HCT116 (cell line): ENCODE results near the gene CACNG8. TPM values are rescaled to one million over a fixed set of nuclear protein-coding genes. Genes with fewer than 3 reads are reported as not detected.
"Not testable (repeated sequence)": the region's sequence is repeated elsewhere in the genome, so short reads cannot be mapped to it uniquely, and the experiment has no call there.

Experiments
- ATAC-seq: fragments of 200-7000 bp; cut with Tn5 transposase; 2 replicates; pipeline ENCODE4 v1.9.1; 2020; ENCODE audit warnings: mild to moderate bottlenecking, moderate library complexity
- BruUV-seq: library from RNA; stranded (reverse); fragments of 400-500 nt; replicated peaks from 2 replicates; lab custom pipeline; 2021; lab: Mats Ljungman, UMichigan
- CTCF ChIA-PET: fragments of 300-600 bp; sonication (Branson Sonifier 250); formaldehyde crosslinking; loops from one replicate; lab custom pipeline; 2021; ENCODE audit warnings: antibody characterized with exemption; lab: Charles Lee
- POLR2A ChIA-PET: fragments of 300-600, 350-600 bp; sonication (Branson Sonifier 250); formaldehyde crosslinking; loops from one replicate; lab custom pipeline; 2021; ENCODE audit warnings: antibody characterized with exemption; lab: Charles Lee
- RAD21 ChIA-PET, 2 experiments: fragments of 300-600 bp; sonication (Branson Sonifier 250); formaldehyde crosslinking; loops; one replicate each; lab custom pipeline; 2023; ENCODE audit warnings: low total read pairs in 2 of 2; ENCODE audit not compliant: uncharacterized antibody in 2 of 2, unreplicated experiment in 2 of 2, low non-redundant PET in 1 of 2; lab: Charles Lee
- DNase-seq: peaks from one replicate; pipeline ENCODE4 v3.0.0-alpha.2; 2010; ENCODE audit warnings: low read depth, low spot score
- H2AFZ ChIP-seq: fragments of 200-600 bp; shearing (Covaris generic), sonication (generic); 2 replicates; pipeline ENCODE4 v1.6.1; 2017; ENCODE audit warnings: low read depth, mixed run types, mixed read lengths, antibody characterized with exemption, low read length; ENCODE audit not compliant: poor library complexity, severe bottlenecking
- H3K27ac ChIP-seq: 2 replicates; pipeline ENCODE4 v1.5.1; 2012; ENCODE audit warnings: low read depth, low read length
- H3K27me3 ChIP-seq: fragments of 200-600 bp; sonication (generic); 2 replicates; pipeline ENCODE4 v1.6.1; 2016; ENCODE audit warnings: mixed run types, low read length, mixed read lengths; ENCODE audit not compliant: insufficient read depth
- H3K36me3 ChIP-seq, 2 experiments: fragments of 200-500 bp in 1 of 2; fragments of 200-600 bp in 1 of 2; sonication (Bioruptor generic) in 1 of 2; sonication (generic) in 1 of 2; 2 replicates each; pipeline versions ENCODE4 v1.5.1 to v1.6.1; 2014 to 2016; ENCODE audit warnings: low read length in 2 of 2, inconsistent platforms in 1 of 2, mixed read lengths in 1 of 2, mixed run types in 1 of 2; ENCODE audit not compliant: insufficient read depth in 2 of 2, control insufficient read depth in 1 of 2
- H3K4me1 ChIP-seq, 2 experiments: fragments of 200-600 bp in 1 of 2; sonication (generic) in 1 of 2; 2 replicates each; pipeline versions ENCODE4 v1.5.1 to v1.6.1; 2012 to 2017; ENCODE audit warnings: low read length in 2 of 2, inconsistent platforms in 1 of 2, mild to moderate bottlenecking in 1 of 2, mixed read lengths in 1 of 2, mixed run types in 1 of 2, moderate library complexity in 1 of 2; ENCODE audit not compliant: insufficient read depth in 2 of 2, control insufficient read depth in 1 of 2
- H3K4me2 ChIP-seq: fragments of 200-600 bp; sonication (generic); 2 replicates; pipeline ENCODE4 v1.6.1; 2017; ENCODE audit warnings: mixed run types, low read length, mixed read lengths
- H3K4me3 ChIP-seq, 2 experiments: fragments of 200-600 bp in 1 of 2; sonication (generic) in 1 of 2; replicated peaks in 1 of 2; 2 replicates each; pipeline ENCODE4 v1.5.1; 2011 to 2016; ENCODE audit warnings: low read length in 2 of 2, control low read depth in 1 of 2, low read depth in 1 of 2, mild to moderate bottlenecking in 1 of 2, mixed read lengths in 1 of 2, mixed run types in 1 of 2
- H3K79me2 ChIP-seq: fragments of 200-600 bp; sonication (generic); 2 replicates; pipeline ENCODE4 v1.6.1; 2017; ENCODE audit warnings: mild to moderate bottlenecking, mixed run types, low read length, moderate library complexity, mixed read lengths; ENCODE audit not compliant: insufficient read depth
- H3K9ac ChIP-seq: fragments of 200-600 bp; sonication (generic); 2 replicates; pipeline ENCODE4 v1.6.1; 2016; ENCODE audit warnings: low read length, mixed read lengths
- H3K9me2 ChIP-seq: fragments of 200-600 bp; sonication (generic), shearing (Covaris generic); 2 replicates; pipeline ENCODE4 v1.6.1; 2017; ENCODE audit warnings: mixed run types, mild to moderate bottlenecking, moderate library complexity; ENCODE audit not compliant: insufficient read depth
- H3K9me3 ChIP-seq, 2 experiments: fragments of 200-500 bp in 1 of 2; fragments of 200-600 bp in 1 of 2; sonication (Bioruptor generic) in 1 of 2; sonication (generic) in 1 of 2; 2 replicates each; pipeline ENCODE4 v1.6.1; 2014 to 2017; ENCODE audit warnings: low read length in 2 of 2, mixed read lengths in 2 of 2, inconsistent platforms in 1 of 2, low read depth in 1 of 2, mild to moderate bottlenecking in 1 of 2, mixed run types in 1 of 2, moderate library complexity in 1 of 2; ENCODE audit not compliant: control insufficient read depth in 1 of 2, insufficient read depth in 1 of 2
- H4K20me1 ChIP-seq: fragments of 200-600 bp; sonication (generic), shearing (Covaris generic); 2 replicates; pipeline ENCODE4 v1.6.1; 2017; ENCODE audit warnings: mixed run types, mild to moderate bottlenecking, moderate library complexity; ENCODE audit not compliant: insufficient read depth
- EZH2 ChIP-seq: fragments of 200-600 bp; sonication (generic); IDR thresholded peaks from 2 replicates; pipeline ENCODE4 v1.6.1; 2017; ENCODE audit warnings: antibody characterized with exemption, mixed run types
- SP1 ChIP-seq: IDR thresholded peaks from 2 replicates; pipeline ENCODE4 v1.6.1; 2012; ENCODE audit warnings: low read depth
- intact Hi-C: fragments of 100-400 bp; cut with micrococcal nuclease; formaldehyde crosslinking; loops from 2 replicates; pipeline ENCODE4 v1.10.0; 2022
- microRNA counts: library from miRNA; unstranded; fragments of <30 nt; microRNA quantifications from one replicate; lab custom pipeline; 2015
- total RNA-seq: library from RNA; stranded (reverse); gene quantifications from one replicate; pipeline ENCODE4 v1.2.1, GENCODE V29; 2021; ENCODE audit not compliant: unreplicated experiment

CACNG8 gene
- total RNA-seq, 1 experiment from 2014 or later, result 0.93 TPM

DNA sequence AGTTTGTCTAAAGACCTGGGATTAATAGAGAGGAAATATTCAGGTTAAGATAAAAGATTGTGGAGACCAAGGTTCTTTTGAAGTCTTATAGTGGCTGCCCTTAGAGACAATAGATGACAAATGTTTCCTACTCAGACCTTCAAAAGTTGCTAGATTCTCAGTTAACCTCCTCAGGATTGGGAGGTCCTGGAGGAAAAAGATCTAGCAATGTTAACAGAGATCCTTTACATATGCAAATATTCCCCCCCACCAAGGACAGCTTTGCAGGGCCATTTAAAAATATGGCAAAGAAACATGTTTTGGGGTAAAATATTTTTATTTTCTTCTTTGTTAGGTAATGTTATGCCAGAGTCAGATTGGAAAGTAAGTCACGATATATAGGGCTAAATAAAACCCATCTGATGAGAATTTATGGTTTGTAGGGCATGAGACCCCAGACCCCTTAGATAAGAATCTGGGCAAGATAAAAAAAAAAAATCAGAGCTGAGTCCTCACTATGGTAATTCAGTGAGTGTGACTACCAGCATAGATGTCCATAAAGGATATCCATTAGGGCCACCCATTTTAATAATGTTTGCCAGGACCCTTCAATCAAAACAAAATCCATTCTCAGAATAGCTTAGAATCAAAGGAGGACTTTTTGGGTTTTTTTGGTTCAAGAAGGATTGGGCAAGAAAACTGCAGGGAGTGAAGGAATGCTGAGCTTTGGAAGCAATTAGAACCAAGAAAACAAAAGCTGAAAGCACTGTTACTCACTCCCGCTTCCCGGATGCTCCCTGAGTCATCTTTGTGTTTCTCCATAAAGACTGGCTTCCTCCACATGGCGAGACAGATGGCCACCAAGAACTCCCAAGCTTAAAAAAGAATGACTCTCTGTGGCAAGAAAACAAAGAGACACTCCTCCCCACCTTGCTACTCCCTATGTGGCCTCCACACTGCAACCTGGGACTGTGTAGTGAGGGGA is 72.8 kb downstream of the CACNG8 start:
- H3K9me3 ChIP-seq, result no peaks in the 10 kb centered on the region
- no peaks in the 10 kb centered on the region for H3K4me1 ChIP-seq
- ATAC-seq (no peak), DNase-seq (no peak)
- no peaks in the 10 kb centered on the region for H3K79me2 ChIP-seq
- no TSS peak for BruUV-seq
- H3K4me3 ChIP-seq, result no peak overlapping the region
- no peak overlapping the region for H3K9ac ChIP-seq
- H3K9me2 ChIP-seq, result no peaks in the 10 kb centered on the region
- POLR2A ChIA-PET, result no interaction called here
- H4K20me1 ChIP-seq, result no peaks in the 10 kb centered on the region
- intact Hi-C loops, result no loop called here
- no peak overlapping the region for H3K4me2 ChIP-seq
- H2AFZ ChIP-seq, result no peak overlapping the region
- H3K27ac ChIP-seq, result no peak overlapping the region
- no peaks in the 10 kb centered on the region for H3K27me3 ChIP-seq
- TF ChIP-seq SP1, result no peak
- TF ChIP-seq EZH2, result no peak
- CTCF ChIA-PET, result no interaction called here
- RAD21 ChIA-PET, result no interaction called here
- H3K36me3 ChIP-seq, result no peaks in the 10 kb centered on the region

DNA sequence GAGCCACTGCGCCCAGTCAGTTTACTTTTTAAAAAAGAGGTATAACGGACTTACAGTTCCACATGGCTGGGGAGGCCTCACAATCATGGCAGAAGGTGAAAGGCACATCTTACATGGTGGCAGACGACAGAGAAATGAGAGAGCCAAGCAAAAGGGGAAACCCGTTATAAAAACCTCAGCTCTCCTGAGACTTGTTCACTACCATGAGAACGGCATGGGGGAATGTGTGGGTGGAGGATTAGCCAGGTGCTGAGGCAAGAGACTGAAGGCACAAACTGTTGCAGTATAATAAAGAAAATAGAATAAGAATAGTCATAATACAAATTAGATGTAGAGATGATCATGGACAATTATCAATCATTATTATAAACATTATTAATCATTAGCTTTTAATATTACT is 73.8 kb downstream of the CACNG8 start:
- H2AFZ ChIP-seq, intact Hi-C loops, DNase-seq, H3K36me3 ChIP-seq, H3K79me2 ChIP-seq, H4K20me1 ChIP-seq, POLR2A ChIA-PET, H3K9me3 ChIP-seq, H3K27me3 ChIP-seq, H3K4me1 ChIP-seq, H3K4me3 ChIP-seq, H3K9me2 ChIP-seq, ATAC-seq, H3K4me2 ChIP-seq, RAD21 ChIA-PET, BruUV-seq, H3K9ac ChIP-seq, H3K27ac ChIP-seq, CTCF ChIA-PET: not testable (repeated sequence)

MicroRNAs within 50 kb of the gene (microRNA counts, 767-probe panel; counts per million panel counts)
- not detected for microRNA hsa-miR-935 (lab: Ali Mortazavi, UCI)

Other genes with a start within 250 kb of the CACNG8 start
- gene NLRP12, start 138.6 kb upstream of the CACNG8 start, total RNA-seq, result 0.25 TPM
- gene MYADM, start 95.1 kb upstream of the CACNG8 start, total RNA-seq, result 79.6 TPM
- gene PRKCG, start 80.7 kb upstream of the CACNG8 start, total RNA-seq, result 2.8 TPM
- gene CACNG7, start 53.7 kb upstream of the CACNG8 start, total RNA-seq, result not detected
- 0.15 TPM for gene CACNG6, start 28.7 kb downstream of the CACNG8 start, total RNA-seq
- not detected for gene VSTM1, start 101.0 kb downstream of the CACNG8 start, total RNA-seq
- not detected for gene TARM1, start 118.4 kb downstream of the CACNG8 start, total RNA-seq
- 0.59 TPM for gene OSCAR, start 137.9 kb downstream of the CACNG8 start, total RNA-seq
- 149 TPM for gene NDUFA3, start 139.9 kb downstream of the CACNG8 start, total RNA-seq
- 7.1 TPM for gene TFPT, start 152.7 kb downstream of the CACNG8 start, total RNA-seq
- gene PRPF31, start 152.8 kb downstream of the CACNG8 start, total RNA-seq, result 99.0 TPM
- 76.7 TPM for gene CNOT3, start 174.8 kb downstream of the CACNG8 start, total RNA-seq
- 7.6 TPM for gene LENG1, start 196.8 kb downstream of the CACNG8 start, total RNA-seq
- gene TMC4, start 210.2 kb downstream of the CACNG8 start, total RNA-seq, result 60.3 TPM
- gene MBOAT7, start 226.6 kb downstream of the CACNG8 start, total RNA-seq, result 113 TPM
- gene TSEN34, start 228.4 kb downstream of the CACNG8 start, total RNA-seq, result 99.9 TPM
- gene RPS9, start 237.9 kb downstream of the CACNG8 start, total RNA-seq, result 1,666 TPM